ENCODE measurements around the gene AADAT.

- TF ChIP-seq CTCF (IDR thresholded peaks at IDR 0.05): no peak
- no peak for TF ChIP-seq EP300 (IDR thresholded peaks at IDR 0.05)
Observed at GRCh38 chr4:170080496-170080895, 9.3 kb downstream of the AADAT start.

Measured in ovary (tissue), 3 donors.